GM18951 (cell line): ENCODE data around the gene TMEM165.
"Not testable (repeated sequence)": the region's sequence is repeated elsewhere in the genome, so short reads cannot be mapped to it uniquely, and the experiment has no call there.

ENCODE experiments used
- POLR2A ChIP-seq: IDR thresholded peaks from 4 replicates; pipeline ENCODE4 v1.6.1; 2011; ENCODE audit warnings: mild to moderate bottlenecking; ENCODE audit not compliant: insufficient read length, insufficient read depth; ENCODE audit errors: extremely low read depth
- in situ Hi-C: fragments of 300-500 bp; cut with MboI; formaldehyde crosslinking; loops from one replicate; pipeline ENCODE4 v1.12.0; 2022; ENCODE audit warnings: low sequenced_read_pairs, mixed read lengths, inconsistent platforms; ENCODE audit not compliant: unreplicated experiment

Gene TMEM165

GRCh38 chr4:55358246-55358645, 37.5 kb upstream of the TMEM165 start:
- in situ Hi-C loops, result no loop called here
- TF ChIP-seq POLR2A, result no peak

DNA sequence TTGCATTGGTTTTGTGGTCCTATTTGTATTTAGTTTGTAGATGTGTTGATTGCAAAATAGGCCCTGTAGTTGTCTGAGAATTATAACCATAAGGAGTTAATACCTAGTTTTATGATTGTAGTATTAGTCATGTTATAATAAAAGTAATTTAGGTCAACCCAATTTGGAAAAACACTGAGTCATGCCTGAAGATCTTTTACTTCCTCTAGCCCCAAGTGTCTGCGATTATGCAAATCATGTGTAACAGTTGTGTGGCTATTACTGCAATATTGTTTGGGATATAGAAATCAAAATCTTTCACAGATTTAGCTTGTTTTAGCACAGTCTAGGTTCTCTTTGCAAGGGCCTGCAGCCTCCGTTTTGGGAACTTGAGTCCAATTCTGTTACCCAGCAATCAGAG, 37.1 kb upstream of the TMEM165 start:
- TF ChIP-seq POLR2A, result no peak
- in situ Hi-C loops, result no loop called here

- TF ChIP-seq POLR2A, result no peak
- in situ Hi-C loops, result no loop called here
Measured at GRCh38 chr4:55359397-55359916, 36.3 kb upstream of the TMEM165 start.

- in situ Hi-C loops, result not testable (repeated sequence)
Measured at GRCh38 chr4:55362938-55363337, 32.8 kb upstream of the TMEM165 start.

DNA sequence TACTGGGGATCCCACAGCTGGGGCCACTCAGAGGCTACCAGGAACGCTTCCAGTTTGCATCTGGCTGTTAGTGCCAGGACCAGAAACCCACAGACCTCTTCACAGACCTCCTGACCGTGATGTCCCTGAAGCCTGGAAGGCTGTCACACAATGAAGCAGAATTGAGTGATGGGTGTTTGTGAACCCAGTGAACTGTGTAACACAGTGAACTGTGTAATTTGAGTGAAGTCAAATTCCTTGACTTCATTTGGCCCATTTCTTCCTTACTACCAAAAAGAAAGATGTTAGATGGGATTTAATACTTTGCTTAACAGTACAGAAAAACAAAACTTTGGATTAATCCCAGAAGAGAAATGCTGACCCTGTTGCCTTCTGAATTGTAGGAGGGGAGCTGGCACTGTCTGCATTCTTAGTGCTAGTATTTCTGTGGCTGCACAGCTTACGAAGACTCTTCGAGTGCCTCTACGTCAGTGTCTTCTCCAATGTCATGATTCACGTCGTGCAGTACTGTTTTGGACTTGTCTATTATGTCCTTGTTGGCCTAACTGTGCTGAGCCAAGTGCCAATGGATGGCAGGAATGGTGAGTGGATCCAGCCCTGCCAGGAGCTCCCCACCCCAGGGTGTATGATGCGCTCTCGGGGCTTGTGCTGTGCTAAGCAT, 31.9 kb upstream of the TMEM165 start:
- TF ChIP-seq POLR2A, result no peak
- in situ Hi-C loops, result no loop called here

- in situ Hi-C loops, result no loop called here
- no peak for TF ChIP-seq POLR2A
Measured at GRCh38 chr4:55364691-55365344, 30.9 kb upstream of the TMEM165 start.

DNA sequence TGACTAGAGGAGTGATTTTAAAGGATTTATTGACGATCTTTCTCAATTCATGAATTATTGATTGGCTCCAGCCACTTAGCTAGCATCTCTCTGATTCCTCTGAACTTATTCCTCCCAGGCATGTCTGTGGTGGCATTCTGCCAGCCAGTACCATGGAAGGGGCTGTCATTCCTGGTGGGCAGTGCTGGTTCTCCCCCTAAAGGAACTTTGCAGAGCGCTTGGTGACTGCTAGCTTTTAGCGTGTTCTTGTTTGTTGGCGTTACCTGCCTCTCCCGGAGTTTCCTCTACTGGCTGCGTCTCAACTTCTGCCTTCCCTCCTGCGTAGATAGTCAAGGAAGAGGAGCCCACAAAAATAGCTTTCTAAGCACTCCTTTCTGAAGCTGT, 30.4 kb upstream of the TMEM165 start:
- in situ Hi-C loops, result no loop called here
- no peak for TF ChIP-seq POLR2A

DNA sequence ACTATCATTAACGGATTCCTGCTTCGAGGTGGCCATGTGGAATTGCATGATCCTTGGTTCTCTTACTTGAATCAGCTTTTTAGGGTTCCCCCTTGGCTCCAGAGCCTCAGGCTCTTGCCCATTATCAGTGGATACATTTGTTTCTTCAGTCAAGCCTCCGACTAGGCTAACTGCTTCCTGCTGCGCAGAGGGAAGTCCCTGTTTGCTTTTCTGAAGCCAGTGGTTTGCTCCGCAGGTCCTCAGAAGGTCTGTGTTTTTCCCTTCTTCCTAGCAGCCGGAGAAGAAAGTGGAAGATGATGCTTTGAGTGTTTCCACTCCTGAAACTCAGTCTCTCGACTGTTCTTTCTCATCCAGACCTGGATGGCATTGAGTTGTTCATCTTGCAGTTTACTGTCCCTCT, 29.1 kb upstream of the TMEM165 start:
- in situ Hi-C loops, result no loop called here
- TF ChIP-seq POLR2A, result no peak

DNA sequence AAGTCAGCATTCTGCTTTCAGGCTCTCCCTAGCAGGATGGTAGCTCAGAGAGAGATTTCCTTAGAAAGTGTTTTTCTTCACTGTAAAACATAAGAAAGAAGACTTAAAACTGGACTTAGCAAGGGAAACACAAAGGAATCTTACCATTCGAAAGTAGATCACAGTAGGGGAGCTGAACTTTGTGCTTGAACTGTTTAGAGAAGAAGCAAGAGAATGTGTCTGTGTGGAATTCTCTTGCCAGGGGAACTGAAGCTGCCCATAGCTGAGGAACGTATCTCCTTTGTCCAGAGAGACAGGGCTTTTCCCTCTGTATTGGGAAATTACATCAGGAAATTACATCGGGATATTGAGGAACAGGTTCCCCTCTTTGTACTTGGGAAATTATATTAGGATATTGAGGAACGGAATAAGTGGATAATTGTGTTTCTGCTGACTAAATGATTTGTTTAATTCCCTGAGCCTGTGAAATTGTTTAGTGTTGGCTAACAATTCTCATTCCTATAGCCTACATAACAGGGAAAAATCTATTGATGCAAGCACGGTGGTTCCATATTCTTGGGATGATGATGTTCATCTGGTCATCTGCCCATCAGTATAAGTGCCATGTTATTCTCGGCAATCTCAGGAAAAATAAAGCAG, 28.6 kb upstream of the TMEM165 start:
- in situ Hi-C loops, result no loop called here
- TF ChIP-seq POLR2A, result no peak

DNA sequence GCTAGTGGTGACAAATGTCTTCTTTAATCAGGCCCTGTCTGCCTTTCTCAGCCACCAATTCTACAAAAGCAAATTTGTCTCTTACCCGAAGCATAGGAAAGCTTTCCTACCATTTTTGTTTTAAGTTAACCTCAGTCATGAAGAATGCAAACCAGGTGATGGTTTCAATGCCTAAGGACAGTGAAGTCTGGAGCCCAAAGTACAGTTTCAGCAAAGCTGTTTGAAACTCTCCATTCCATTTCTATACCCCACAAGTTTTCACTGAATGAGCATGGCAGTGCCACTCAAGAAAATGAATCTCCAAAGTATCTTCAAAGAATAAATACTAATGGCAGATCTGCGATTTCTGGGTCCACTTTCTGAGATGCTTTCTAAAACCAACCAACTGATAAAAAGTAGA, 25.8 kb upstream of the TMEM165 start:
- in situ Hi-C loops, result no loop called here
- TF ChIP-seq POLR2A, result no peak

- in situ Hi-C loops, result no loop called here
- no peak for TF ChIP-seq POLR2A
Measured at GRCh38 chr4:55372259-55372658, 23.5 kb upstream of the TMEM165 start.

DNA sequence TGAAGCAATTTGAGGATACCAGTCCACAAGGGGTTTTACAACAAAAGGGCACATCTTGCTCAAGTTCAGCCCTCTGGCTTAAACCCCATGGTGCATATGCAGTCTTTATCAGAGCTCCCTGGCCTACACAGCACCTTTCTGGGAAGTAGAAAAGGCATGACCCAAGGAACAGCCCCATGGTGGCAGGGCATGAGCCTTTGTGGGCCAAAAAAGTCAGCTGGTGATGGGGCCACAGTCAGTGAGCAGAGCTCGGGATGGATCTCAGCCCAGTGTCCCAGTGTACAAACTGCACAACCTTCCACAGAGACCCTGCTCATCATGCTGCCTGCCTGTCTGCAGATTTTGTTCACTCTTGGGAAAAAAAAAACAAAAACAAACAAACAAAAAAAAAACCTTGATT, 22.3 kb upstream of the TMEM165 start:
- TF ChIP-seq POLR2A, result no peak
- in situ Hi-C loops, result no loop called here

- in situ Hi-C loops, result no loop called here
- no peak for TF ChIP-seq POLR2A
Measured at GRCh38 chr4:55376698-55377097, 19.1 kb upstream of the TMEM165 start.
